K562 (cell line): Measurements from ENCODE around the gene CD93. TPM values are rescaled to one million over a fixed set of nuclear protein-coding genes. Genes with fewer than 3 reads are reported as not detected.

ENCODE experiments used
- ATAC-seq: fragments of 200-7000 bp; cut with Tn5 transposase; 3 replicates; pipeline ENCODE4 v1.9.1; 2020; ENCODE audit warnings: moderate library complexity
- BruUV-seq: library from RNA; stranded (reverse); fragments of 400-500 nt; replicated peaks from 2 replicates; lab custom pipeline; 2021; lab: Mats Ljungman, UMichigan
- CTCF ChIA-PET: fragments of 300-600 bp; formaldehyde crosslinking; extraction: SDS; loops from one replicate; lab custom pipeline; 2021; ENCODE audit warnings: low intra/inter-chr PET ratio; lab: Yijun Ruan, JAX
- POLR2A ChIA-PET: fragments of 300-600, 350-650 bp; sonication (Branson Sonifier 250); formaldehyde crosslinking; extraction: SDS; loops from one replicate; lab custom pipeline; 2021; ENCODE audit warnings: antibody characterized with exemption, inconsistent platforms; lab: Yijun Ruan, JAX
- DNase-seq, 4 experiments: peaks; one replicate each; pipeline versions ENCODE4 v3.0.0 to v3.0.0-alpha.2; 2011 to 2018; ENCODE audit warnings: low spot score in 3 of 4, mixed read lengths in 3 of 4; ENCODE audit errors: extremely low read depth in 1 of 4
- FAIRE-seq: peaks from 2 replicates; lab custom pipeline; 2011; peaks lifted over from hg19 to GRCh38; lab: Jason Lieb, UNC
- H2AFZ ChIP-seq: 2 replicates; pipeline ENCODE4 v1.6.0; 2011; ENCODE audit warnings: low read depth, low read length, control low read depth, inconsistent platforms
- H3K27ac ChIP-seq: fragments of 200-600 bp; 3 replicates; pipeline ENCODE4 v1.8.0; 2011; ENCODE audit warnings: low read depth, mild to moderate bottlenecking, control low read depth, inconsistent platforms, low read length, moderate library complexity, mixed read lengths; ENCODE audit errors: extremely low read depth
- H3K27me3 ChIP-seq, 2 experiments: fragments of 300-600 bp in 1 of 2; 2 replicates in 1 of 2; 3 replicates in 1 of 2; pipeline versions ENCODE4 v1.6.0 to v1.8.0; 2011; ENCODE audit warnings: inconsistent platforms in 2 of 2, low read length in 2 of 2, mild to moderate bottlenecking in 1 of 2, mixed read lengths in 1 of 2, moderate library complexity in 1 of 2; ENCODE audit not compliant: control insufficient read depth in 2 of 2, insufficient read depth in 2 of 2
- H3K36me3 ChIP-seq: fragments of 300-600 bp; 3 replicates; pipeline ENCODE4 v1.8.0; 2011; ENCODE audit warnings: mild to moderate bottlenecking, low read length, inconsistent platforms; ENCODE audit not compliant: control insufficient read depth, insufficient read depth
- H3K4me1 ChIP-seq, 2 experiments: fragments of 200-600 bp in 1 of 2; replicated peaks in 1 of 2; 2 replicates in 1 of 2; 3 replicates in 1 of 2; pipeline versions ENCODE4 v1.5.1 to v1.8.0; 2011; ENCODE audit warnings: inconsistent platforms in 2 of 2, low read length in 2 of 2, mild to moderate bottlenecking in 1 of 2, mixed read lengths in 1 of 2, moderate library complexity in 1 of 2; ENCODE audit not compliant: control insufficient read depth in 2 of 2, insufficient read depth in 2 of 2
- H3K4me2 ChIP-seq: 2 replicates; pipeline ENCODE4 v1.6.1; 2011; ENCODE audit warnings: low read length, control low read depth, inconsistent platforms, mixed read lengths; ENCODE audit not compliant: insufficient read depth
- H3K4me3 ChIP-seq: fragments of 200-600 bp; sonication (generic), shearing (Covaris generic); 2 replicates; pipeline ENCODE4 v1.5.1; 2016; ENCODE audit warnings: control low read depth, inconsistent platforms
- H3K79me2 ChIP-seq: fragments of 200-600 bp; 3 replicates; pipeline ENCODE4 v1.8.0; 2011; ENCODE audit warnings: low read length, inconsistent platforms; ENCODE audit not compliant: control insufficient read depth, insufficient read depth
- H3K9ac ChIP-seq, 2 experiments: 2 replicates each; pipeline versions ENCODE4 v1.6.0 to v1.6.1; 2011; ENCODE audit warnings: low read depth in 2 of 2, low read length in 2 of 2, control low read depth in 1 of 2, inconsistent platforms in 1 of 2, mild to moderate bottlenecking in 1 of 2, mixed read lengths in 1 of 2; ENCODE audit not compliant: insufficient read depth in 1 of 2
- H3K9me1 ChIP-seq: one replicate; pipeline ENCODE4 v1.6.0; 2011; ENCODE audit warnings: inconsistent platforms, mild to moderate bottlenecking, low read length, moderate library complexity; ENCODE audit not compliant: control insufficient read depth, insufficient read depth
- H3K9me3 ChIP-seq: replicated peaks from 2 replicates; pipeline ENCODE4 v1.5.1; 2011; ENCODE audit warnings: low read depth, low read length, inconsistent platforms; ENCODE audit not compliant: control insufficient read depth, insufficient read depth
- H4K20me1 ChIP-seq: replicated peaks from 2 replicates; pipeline ENCODE4 v1.6.1; 2011; ENCODE audit warnings: low read length, inconsistent platforms, mixed read lengths; ENCODE audit not compliant: control insufficient read depth, insufficient read depth
- FOXA1 ChIP-seq: fragments of 450-650 bp; IDR thresholded peaks from 2 replicates; pipeline ENCODE4 v1.6.1; 2016; ENCODE audit warnings: mild to moderate bottlenecking, borderline replicate concordance
- IRF9 ChIP-seq: fragments of 450-650 bp; IDR thresholded peaks from 2 replicates; pipeline ENCODE4 v1.6.1; 2016; ENCODE audit warnings: missing biosample characterization, missing genetic modification characterization
- KDM5B ChIP-seq: fragments of 200-600 bp; sonication (generic); IDR thresholded peaks from 2 replicates; pipeline ENCODE4 v1.6.1; 2012; ENCODE audit warnings: low read depth, mild to moderate bottlenecking, moderate library complexity, low read length, control low read depth, inconsistent platforms; ENCODE audit not compliant: insufficient replicate concordance
- POLR3A ChIP-seq: IDR thresholded peaks from 2 replicates; pipeline ENCODE4 v1.6.1; 2011; ENCODE audit warnings: borderline replicate concordance, mild to moderate bottlenecking, moderate library complexity; ENCODE audit not compliant: insufficient read length, insufficient read depth; ENCODE audit errors: extremely low read depth
- RBM15 ChIP-seq: fragments of 200-400 bp; formaldehyde crosslinking; IDR thresholded peaks from 2 replicates; pipeline ENCODE4 v1.6.1; 2018; ENCODE audit warnings: mild to moderate bottlenecking, low read length, moderate library complexity; ENCODE audit not compliant: insufficient read depth
- SAP30 ChIP-seq: fragments of 200-600 bp; sonication (generic); IDR thresholded peaks from 2 replicates; pipeline ENCODE4 v1.6.1; 2012; ENCODE audit warnings: borderline replicate concordance, low read depth, mild to moderate bottlenecking, moderate library complexity, low read length, control low read depth, inconsistent platforms; ENCODE audit not compliant: insufficient read depth, poor library complexity, severe bottlenecking
- TEAD1 ChIP-seq, 2 experiments: fragments of 450-650 bp in 1 of 2; sonication (generic) in 1 of 2; formaldehyde crosslinking; IDR thresholded peaks; 2 replicates each; pipeline versions ENCODE4 v1.4.0 to v1.8.0; 2020 to 2022; ENCODE audit warnings: mild to moderate bottlenecking in 2 of 2, missing genetic modification reagents in 1 of 2
- UBTF ChIP-seq, 2 experiments: IDR thresholded peaks; 2 replicates each; pipeline ENCODE4 v1.6.1; 2012; ENCODE audit warnings: improper control_type of control experiment in 2 of 2, low read depth in 2 of 2, low read length in 2 of 2, borderline replicate concordance in 1 of 2
- ZBTB11 ChIP-seq, 3 experiments: fragments of 200-800 bp in 1 of 3; fragments of 250-450 bp in 1 of 3; fragments of 450-650 bp in 1 of 3; sonication (Bioruptor Pico) in 1 of 3; sonication (Bioruptor generic) in 1 of 3; formaldehyde crosslinking in 1 of 3; IDR thresholded peaks; 2 replicates each; pipeline versions ENCODE4 v1.6.1 to v1.8.0; 2016 to 2022; ENCODE audit warnings: mild to moderate bottlenecking in 2 of 3, missing genetic modification characterization in 2 of 3, missing compliant biosample characterization in 1 of 3, moderate library complexity in 1 of 3
- WGBS: fragments of 100-300 bp; shearing (Covaris generic); methylation state at CpG from one replicate; pipeline ENCODE4 v1.1.6; 2016; ENCODE audit warnings: low coverage, mixed read lengths; ENCODE audit not compliant: insufficient coverage; ENCODE audit errors: missing lambda C conversion rate; 5-methylcytosine and 5-hydroxymethylcytosine counted together
- in situ Hi-C: fragments of 300-500 bp; cut with MboI; formaldehyde crosslinking; loops from 4 replicates; pipeline ENCODE4 v1.15.0; 2018; ENCODE audit warnings: inconsistent platforms, mixed read lengths
- intact Hi-C: fragments of 100-400 bp; cut with micrococcal nuclease; formaldehyde crosslinking; loops from 2 replicates; pipeline ENCODE4 v1.14.2; 2022
- polyA plus RNA-seq, 8 experiments: library from polyadenylated mRNA; depleted of rRNA in 4 of 8; stranded (reverse) in 5 of 8; unstranded in 3 of 8; fragments of >200 nt; fragmentation: Nextera tagmentation in 2 of 8; fragmentation: Illumina TruSeq in 1 of 8; extraction: Ambion mirVana in 2 of 8; extraction: Trizol in 1 of 8; gene quantifications; 2 replicates each; pipeline versions ENCODE4 v1.2.1 to v1.2.3, GENCODE V29; 2011 to 2014; ENCODE audit warnings: inconsistent platforms in 1 of 8, missing spikeins in 1 of 8
- total RNA-seq, 7 experiments: library from RNA; depleted of rRNA in 6 of 7; stranded (reverse); fragments of >200 nt in 6 of 7; fragmentation: Illumina TruSeq in 2 of 7; extraction: Trizol in 2 of 7; gene quantifications; 2 replicates each; pipeline versions ENCODE4 v1.2.1 to v1.2.3, GENCODE V29; 2011 to 2021; ENCODE audit warnings: low replicate concordance in 1 of 7
- TF ChIP-seq, protein P1 (sequence below): fragments of 250-450 bp; sonication (Bioruptor Pico); IDR thresholded peaks from 2 replicates; pipeline ENCODE4 v1.4.0; 2020; ENCODE audit warnings: mild to moderate bottlenecking, moderate library complexity, borderline replicate concordance

The CD93 gene
- total and polyA plus RNA-seq, 9 of the 15 experiments (the other 6 are each of a cell fraction or from before 2014, with no cell fraction given) = 0.03 to 0.20 (median 0.05) TPM

DNA sequence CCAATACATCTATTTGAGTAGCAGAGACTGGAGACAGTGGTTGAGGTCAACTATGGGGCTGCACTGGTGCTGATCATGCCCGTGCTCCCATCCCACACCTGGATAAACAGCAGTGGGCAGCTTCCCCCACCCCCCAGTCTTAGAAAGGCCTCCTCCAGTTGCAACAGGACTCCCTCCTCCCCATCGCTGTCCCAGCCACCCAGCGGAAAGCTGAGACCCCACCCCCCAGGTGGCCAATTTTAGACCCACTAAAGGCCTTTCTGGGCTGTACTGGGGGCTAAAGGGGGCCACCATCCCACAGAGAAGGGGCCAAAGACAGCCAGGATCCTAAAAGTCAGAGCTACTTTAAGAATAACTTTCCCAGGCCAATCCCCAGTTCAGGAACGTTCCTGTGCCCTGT, 52.2 kb downstream of the CD93 start:
- in situ Hi-C loops (no loop called here), intact Hi-C loops (no loop called here)
- no peak overlapping the region for H3K9ac ChIP-seq
- 0% methylated on average over 2 of the region's 4 CpGs for WGBS
- H3K4me2 ChIP-seq = no peak overlapping the region
- peaks cover 0 to 35% of the 10 kb centered on the region in 2 experiments; a peak in 3 of 5 replicates for H3K27me3 ChIP-seq
- no peak for FAIRE-seq
- no peaks in the 10 kb centered on the region; a peak in 2 of 5 replicates for H3K4me1 ChIP-seq
- H3K9me1 ChIP-seq = no peaks in the 10 kb centered on the region
- H3K79me2 ChIP-seq = no peaks in the 10 kb centered on the region
- no peak for DNase-seq
- H3K36me3 ChIP-seq = no peaks in the 10 kb centered on the region
- ChIA-PET CTCF (no interaction called here), POLR2A (interaction anchor here (0.7 kb wide), 1 partner anchor 14 kb away, joined by 4 read pairs; no protein-coding TSS in a partner anchor)
- no peaks in the 10 kb centered on the region for H4K20me1 ChIP-seq
- no peak for ATAC-seq
- no peak overlapping the region for H2AFZ ChIP-seq
- no peak overlapping the region for H3K4me3 ChIP-seq
- no peak overlapping the region for H3K27ac ChIP-seq
- BruUV-seq = no TSS peak
- no peaks in the 10 kb centered on the region for H3K9me3 ChIP-seq
- no peak for TF ChIP-seq IRF9 (tag)
- TF ChIP-seq FOXA1 = no peak
- TF ChIP-seq POLR3A = no peak
- no peak for TF ChIP-seq KDM5B
- TF ChIP-seq, protein P1, sequence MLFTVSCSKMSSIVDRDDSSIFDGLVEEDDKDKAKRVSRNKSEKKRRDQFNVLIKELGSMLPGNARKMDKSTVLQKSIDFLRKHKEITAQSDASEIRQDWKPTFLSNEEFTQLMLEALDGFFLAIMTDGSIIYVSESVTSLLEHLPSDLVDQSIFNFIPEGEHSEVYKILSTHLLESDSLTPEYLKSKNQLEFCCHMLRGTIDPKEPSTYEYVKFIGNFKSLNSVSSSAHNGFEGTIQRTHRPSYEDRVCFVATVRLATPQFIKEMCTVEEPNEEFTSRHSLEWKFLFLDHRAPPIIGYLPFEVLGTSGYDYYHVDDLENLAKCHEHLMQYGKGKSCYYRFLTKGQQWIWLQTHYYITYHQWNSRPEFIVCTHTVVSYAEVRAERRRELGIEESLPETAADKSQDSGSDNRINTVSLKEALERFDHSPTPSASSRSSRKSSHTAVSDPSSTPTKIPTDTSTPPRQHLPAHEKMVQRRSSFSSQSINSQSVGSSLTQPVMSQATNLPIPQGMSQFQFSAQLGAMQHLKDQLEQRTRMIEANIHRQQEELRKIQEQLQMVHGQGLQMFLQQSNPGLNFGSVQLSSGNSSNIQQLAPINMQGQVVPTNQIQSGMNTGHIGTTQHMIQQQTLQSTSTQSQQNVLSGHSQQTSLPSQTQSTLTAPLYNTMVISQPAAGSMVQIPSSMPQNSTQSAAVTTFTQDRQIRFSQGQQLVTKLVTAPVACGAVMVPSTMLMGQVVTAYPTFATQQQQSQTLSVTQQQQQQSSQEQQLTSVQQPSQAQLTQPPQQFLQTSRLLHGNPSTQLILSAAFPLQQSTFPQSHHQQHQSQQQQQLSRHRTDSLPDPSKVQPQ (CRISPR knock-in tag) = no peak
- no peak for TF ChIP-seq UBTF (IDR thresholded peaks at IDR 0.05; ENCODE audit: borderline replicate concordance in 1 of 2, low read depth in 2 of 2, low read length in 2 of 2)
- no peak for TF ChIP-seq SAP30
- no peak for TF ChIP-seq TEAD1 (CRISPR knock-in tag; IDR thresholded peaks at IDR 0.05)
- no peak for TF ChIP-seq RBM15
- TF ChIP-seq ZBTB11 (CRISPR knock-in tag; IDR thresholded peaks at IDR 0.05) = no peak
